Measurements from ENCODE around the gene ZDHHC22.

Gene ZDHHC22

DNA sequence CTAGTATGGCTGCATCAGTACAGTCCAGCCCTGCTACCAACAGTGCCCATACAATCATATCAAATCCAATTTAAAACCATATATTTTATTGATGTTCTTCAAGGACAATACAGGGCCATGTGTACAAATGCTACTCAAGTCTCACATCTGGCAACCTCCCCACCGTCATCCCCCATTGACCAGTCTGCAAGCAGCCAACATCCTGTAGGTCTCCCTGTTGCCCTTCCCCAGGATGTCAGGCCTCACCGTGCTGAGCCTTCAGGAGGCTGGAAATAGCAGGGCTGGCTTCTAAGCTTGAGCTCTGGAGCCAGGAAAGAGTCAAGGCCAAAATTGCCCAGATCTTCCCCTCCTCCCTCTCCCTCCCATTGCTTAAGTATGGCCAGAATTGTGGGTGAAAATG lies 10.4 kb downstream of the ZDHHC22 start:
- no peak for DNase-seq (ENCODE audit: low read depth in 1 of 2, low spot score in 1 of 2)

DNA sequence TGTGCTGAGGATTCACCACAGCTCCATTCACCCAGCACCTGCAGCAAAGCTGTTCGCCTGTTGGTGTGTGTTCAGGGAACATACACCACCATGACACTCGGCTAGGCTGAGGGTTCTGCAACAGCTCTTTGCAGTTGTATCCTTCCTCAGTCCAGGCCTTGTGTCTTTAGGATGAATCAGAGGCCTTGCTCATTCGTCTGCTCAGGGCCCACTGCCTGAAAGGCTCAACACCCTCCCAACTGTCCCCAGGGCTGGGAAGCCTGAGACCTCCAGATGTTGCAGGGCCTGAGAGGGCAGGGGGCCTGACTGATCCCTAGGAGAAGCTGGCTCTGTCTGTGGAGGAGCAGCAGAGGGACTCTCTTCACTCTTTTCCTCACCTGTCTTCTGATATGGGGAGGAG lies 11.2 kb downstream of the ZDHHC22 start:
- no peak for DNase-seq (ENCODE audit: low read depth in 1 of 2, low spot score in 1 of 2)

DNA sequence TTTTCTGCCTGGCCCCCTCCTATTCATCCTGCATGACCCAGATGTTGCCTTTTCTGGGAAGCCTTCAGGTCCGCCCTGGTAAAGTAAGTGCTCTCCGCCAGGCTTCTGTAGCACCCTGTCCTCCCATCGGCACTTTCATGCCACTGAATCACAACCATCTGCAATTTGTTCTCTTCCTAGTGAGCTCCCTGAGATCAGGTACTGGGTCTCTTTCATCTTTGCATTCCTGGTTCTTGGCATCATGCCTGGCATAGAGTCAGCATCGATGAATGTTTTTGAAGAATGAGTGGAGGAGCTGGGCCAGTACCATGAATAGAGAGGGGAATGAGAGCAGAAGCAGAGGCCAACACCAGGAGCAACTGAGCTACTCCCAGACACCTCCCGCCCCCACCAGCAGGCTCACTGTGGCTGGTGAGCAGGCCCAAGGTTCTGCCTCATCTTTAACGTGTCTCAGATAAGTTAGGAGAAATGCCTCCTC lies 13.1 kb downstream of the ZDHHC22 start:
- DNase-seq (ENCODE audit: low read depth in 1 of 2, low spot score in 1 of 2) = no peak

DNA sequence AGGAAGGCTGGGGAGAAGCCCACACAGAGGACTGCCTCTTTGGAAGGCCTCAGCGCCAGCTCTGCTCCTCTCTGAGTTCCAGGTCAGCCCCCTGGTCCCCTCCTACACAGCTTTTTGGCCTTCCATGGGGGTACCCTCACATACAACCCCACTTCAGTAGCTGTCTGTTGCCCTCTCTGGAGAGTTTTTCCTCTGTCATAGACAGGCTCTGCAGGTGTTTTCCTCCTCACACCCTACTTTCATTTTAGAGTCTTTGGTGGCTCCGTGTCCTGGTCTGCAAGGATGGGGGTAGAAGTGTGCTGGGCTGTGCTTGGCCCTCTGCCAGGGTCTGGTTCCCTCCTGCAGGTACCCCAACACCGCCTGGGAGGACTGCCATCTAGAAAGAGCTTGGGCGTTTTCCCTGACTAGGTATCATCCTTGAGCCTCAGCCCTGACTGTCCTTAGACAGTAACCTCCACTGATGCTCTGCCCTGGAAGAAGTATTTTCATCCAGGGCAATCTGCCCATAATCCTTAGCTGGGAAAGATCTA lies 15.1 kb downstream of the ZDHHC22 start:
- no peak for DNase-seq (ENCODE audit: low read depth in 1 of 2, low spot score in 1 of 2)

DNA sequence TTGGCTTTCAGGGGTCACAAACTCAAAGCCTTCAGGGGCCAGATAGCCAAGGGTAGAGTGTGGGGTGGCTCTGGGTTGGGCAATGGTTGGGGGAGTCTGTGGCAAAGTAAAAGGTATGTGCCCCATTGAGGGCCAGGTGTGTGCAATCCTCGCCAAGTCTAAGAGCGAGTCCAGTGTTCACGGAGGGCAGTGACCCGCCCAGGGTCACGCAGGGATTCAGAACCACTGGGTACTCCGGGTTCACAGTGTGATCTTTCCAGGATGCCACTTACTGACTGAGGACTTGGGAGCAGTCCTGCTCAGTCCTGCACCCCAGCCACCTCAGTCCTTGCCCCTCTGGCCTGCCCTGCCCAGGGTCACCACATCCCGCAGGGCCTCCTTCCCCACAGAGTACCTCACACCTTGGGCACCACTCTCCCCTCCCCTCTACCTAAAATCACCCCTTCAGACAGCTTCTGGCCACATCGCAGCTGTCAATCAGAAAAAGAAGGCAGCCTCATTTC lies 15.7 kb downstream of the ZDHHC22 start:
- DNase-seq (ENCODE audit: low read depth in 1 of 2, low spot score in 1 of 2) = no peak

DNA sequence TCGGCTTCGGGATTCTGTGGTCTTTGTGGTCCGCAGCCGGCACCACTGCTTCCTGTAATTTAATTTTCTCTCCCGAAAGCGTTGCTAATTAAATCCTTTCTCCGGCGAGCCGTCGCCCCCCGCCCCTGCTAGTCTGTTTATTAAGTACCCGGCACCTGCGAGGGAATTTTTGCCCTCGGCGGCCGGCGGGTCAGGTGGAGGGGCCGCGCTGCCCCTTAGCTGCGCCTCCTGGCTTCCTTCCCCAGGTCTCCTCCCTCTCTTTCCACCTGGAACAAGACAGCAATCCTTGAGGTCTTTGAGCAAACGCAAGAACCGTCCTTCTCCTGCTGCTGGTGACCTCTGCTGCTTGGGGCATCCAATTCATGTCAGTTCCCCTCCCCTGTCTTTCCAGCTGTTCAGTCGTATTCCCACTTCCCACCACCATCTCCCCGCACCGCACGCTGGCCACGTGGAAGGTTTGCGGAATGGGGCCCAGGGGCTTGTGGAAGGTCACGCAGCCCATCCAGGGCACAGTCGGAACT lies 16.2 kb downstream of the ZDHHC22 start:
- no peak for DNase-seq (ENCODE audit: low read depth in 1 of 2, low spot score in 1 of 2)

DNA sequence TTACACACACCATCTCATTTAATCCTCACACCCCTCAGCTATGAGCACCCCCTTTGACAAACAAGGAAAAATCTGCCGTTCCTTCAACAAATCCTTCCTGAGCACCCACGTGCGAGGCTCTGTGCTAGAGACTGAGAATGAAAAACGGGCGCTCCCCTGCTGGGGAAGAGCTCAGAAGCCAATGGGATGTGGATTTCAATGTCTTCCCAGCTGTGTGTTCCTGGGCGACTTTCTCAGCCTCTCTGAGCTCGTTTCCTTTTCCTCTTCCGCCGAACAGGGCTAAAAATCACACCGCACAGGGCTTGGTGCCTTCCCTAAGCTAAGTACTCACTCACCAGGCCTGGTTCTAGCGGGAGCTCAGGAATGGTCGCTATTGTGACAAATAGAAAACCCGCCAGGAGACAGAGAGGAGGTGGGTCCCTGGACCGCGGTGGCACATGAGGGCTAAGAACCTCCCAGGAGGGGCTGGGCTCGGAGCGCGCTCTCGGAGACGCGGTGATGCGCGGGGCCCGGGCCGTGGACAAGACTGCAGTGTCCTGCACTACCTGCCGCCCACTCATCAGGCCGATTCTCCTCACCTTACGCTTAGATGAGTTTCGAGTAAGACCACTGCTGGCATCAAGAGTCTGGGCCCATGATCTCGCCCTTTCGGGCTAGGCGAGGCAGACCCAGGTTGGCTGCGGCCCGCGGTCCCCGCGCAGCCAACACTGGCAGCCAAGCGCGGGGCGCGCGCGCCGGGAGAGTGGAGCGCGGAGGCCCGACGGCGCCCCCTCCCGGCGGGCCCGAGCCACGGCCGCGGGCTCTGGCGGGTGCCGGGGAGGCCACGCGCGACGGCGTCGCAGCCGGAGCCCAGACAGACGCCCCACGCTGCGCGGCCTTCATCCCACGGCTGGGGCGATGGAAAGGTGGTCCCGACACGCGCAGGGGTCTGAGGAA lies 17.0 kb downstream of the ZDHHC22 start:
- DNase-seq (ENCODE audit: low read depth in 1 of 2, low spot score in 1 of 2) = peak; percentile 28 to 67

DNA sequence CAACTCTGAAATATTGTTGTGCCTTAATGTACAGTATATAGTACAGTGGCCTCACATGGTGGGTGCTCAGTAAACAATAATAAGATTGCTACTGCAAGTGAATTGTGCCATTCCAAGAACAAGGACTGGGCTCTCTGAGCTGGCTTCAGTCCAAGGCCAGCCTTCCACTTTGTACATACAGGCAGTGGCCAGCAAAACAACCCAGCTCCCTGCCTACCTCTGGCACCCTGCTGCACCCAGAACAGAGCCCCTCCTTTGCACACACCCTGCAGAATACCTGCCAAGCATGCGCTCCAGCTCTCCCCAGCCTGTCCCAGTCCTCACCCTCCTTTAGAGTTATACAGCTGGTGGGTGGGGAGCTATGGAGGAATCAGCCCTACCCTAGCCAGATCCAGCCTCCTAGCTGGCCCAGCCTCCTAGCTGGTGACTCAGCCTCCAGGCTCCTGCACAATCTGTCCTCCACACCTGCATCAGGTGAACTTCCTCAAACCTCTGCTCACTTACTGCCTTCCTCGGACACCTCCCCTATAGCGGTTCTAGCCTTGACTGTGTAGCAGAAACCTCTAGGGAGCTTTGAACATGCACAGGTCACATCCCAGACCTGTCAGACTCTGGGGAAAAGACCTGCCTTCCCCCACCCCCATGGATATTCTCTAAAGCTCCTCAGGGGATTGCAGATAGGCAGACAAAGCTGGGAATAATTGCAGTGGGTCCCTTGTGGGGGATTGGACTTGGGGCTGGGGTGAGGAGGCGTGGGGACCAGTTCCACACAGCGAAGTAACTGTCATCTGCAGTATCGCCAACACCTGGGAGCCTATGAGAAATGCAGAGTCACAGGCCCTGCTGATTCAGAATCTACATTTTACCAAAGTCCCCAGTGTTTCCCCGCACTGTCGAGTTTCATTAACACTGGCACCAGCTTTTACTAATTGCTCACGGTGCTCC lies 17.9 kb downstream of the ZDHHC22 start:
- DNase-seq (ENCODE audit: low read depth in 1 of 2, low spot score in 1 of 2) = no peak

DNA sequence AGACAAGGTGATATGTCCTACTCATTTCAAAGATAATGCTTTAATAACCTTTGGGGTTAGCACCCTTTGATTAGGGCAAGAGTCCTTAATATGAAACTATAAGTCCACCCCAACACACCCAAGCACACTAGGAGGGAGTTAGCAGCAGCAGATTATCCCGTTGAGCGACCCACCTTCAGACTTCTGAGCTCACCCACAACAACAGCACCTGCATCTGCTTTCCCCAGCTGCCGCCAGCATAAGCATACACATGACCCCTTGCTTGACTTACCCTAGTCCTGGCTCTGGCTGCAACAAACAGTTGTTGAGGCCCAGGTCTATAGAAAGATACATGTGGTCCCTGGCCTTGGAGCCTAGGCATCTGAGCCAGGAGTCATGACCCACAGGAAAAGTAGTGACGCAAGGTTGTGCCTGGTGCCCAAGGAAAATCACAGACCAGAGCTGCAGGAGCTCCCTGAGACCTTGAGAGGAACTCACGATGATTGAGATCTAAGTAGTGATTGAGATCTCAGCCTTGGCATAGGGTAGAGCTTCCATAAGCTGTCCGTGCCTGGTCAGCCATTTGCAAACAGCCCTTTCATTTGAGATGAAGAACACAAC lies 19.0 kb downstream of the ZDHHC22 start:
- no peak for DNase-seq (ENCODE audit: low read depth in 1 of 2, low spot score in 1 of 2)

DNA sequence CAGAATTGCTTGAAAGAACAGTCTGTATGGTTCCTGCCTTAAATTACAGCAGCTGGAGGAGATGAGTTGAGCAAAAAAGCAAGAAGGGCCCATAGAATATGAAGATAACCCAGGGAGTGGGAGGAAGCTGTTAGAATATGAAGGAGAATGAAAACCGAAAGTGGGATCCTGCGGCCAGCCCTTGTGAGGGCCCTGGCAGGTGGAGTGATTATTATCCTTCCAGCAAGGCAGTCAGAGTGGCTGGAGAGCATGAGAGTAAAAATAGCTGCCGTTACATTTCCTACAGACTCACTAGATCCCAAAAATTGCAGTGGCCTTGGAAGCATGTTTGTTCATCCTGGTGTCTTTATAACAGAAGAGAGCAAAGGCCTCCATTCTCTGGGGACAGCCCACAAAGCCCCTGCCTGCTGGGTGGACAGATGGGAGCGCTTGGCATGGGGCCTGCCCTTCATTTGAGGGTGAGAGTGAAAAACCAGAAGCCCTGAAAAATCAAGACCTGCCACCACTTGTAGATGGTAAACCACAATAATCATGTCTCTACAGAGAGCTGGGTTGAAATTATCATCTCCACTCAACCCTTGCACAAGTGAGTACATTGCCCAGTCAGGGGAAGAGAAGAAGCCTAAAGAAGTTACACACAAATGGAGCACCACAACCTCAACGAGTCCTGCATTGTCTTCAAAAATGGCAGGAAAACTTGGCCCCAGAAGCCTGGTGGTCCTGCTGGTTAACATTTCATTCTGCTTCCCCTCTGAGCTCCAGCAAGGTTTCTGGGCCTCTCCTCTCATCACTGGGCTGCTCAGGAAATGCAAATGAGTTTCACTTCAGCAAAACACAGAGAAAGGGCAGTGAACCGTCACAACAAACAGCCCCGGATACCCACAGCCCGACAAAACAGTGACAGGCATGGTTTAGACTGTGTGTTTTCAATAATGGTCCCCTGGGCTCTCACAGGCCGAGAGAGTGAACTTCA lies 20.5 kb downstream of the ZDHHC22 start:
- peak in 1 of 2 donors; percentile 29 for DNase-seq (ENCODE audit: low read depth in 1 of 2, low spot score in 1 of 2)

DNA sequence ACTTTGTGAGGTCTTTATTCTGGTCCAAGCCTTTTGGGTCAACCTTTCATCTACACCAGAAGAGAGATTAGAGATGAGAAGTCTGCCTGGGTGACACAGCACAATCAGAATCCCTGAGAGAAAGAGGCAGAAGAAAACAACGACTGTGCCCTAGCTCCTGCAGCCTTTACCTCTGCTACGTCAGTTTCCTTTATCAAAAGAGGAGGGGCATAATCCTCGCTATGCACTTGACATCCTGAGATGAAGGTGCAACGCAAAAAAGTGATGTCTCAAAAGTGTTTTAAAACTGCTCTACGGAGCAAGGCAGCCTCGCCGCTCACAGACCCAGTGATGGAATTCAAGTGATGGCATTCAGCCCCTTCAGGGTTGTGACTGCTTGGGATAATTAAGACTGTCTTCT lies 21.7 kb downstream of the ZDHHC22 start:
- no peak for DNase-seq (ENCODE audit: low read depth in 1 of 2, low spot score in 1 of 2)

DNA sequence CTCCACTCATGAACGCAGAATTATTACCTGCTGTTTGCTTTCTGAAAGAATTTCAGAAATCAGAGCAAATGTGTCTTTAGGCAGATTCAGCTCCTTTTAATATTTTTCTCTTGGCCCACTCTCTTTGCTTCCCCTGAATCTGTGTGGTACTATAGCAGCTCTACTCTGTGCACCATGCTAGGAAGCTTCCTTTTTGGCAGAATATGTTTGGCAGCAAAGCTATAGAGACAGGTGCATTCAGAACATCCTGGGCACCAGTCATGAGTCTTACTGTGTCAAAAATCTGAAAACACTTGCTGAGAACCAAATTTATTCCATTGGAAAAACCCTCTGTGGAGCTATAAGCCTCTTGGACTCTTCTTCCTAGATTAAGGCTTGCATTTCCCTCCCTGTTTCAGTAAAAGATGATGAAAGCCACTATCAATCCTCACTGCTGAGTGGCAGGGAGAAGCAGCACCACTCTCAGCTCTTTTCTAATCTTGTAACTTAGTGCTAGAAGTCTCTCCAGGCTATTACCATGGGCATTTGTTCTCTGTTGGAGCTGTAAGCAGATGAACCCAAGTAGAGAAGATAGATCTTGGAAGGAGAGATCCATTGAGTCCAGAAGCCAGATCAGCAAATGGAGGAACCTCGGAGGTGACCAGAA lies 25.3 kb downstream of the ZDHHC22 start:
- DNase-seq (ENCODE audit: low read depth in 1 of 2, low spot score in 1 of 2) = no peak

DNA sequence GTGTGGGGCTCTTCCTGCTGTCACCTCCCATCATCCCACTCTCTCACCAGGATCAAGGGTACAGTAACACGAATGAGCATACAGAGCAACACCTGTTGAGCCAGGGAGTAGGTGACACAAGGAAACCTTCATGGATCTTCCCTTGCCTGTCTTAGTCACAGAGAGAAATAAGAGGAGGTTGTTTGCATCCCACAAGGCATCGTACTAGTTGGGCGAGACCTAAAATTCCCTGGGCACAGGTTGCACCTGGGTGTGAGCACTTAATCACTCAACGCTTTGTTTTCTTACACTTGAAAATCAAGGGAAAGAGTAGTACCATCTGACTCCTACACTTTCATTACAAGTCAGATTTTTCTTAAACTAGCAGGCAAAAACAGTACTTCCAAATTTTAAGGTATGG lies 27.0 kb downstream of the ZDHHC22 start:
- no peak for DNase-seq (ENCODE audit: low read depth in 1 of 2, low spot score in 1 of 2)

DNA sequence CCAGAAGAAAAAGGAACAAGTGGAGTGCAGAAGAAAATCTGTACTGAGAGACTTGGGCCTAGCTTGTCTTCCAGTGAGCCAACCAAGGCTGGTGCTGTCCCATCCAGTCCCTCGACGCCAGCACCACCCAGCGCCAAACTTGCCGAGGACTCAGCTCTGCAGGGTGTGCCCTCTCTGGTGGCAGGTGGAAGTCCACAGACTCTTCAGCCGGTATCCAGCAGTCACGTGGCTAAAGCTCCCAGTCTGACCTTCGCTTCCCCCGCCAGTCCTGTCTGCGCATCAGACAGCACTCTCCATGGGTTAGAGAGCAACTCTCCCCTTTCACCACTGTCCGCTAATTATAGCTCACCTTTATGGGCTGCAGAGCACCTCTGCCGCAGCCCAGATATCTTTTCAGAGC lies 27.9 kb downstream of the ZDHHC22 start:
- DNase-seq (ENCODE audit: low read depth in 1 of 2, low spot score in 1 of 2) = no peak

DNA sequence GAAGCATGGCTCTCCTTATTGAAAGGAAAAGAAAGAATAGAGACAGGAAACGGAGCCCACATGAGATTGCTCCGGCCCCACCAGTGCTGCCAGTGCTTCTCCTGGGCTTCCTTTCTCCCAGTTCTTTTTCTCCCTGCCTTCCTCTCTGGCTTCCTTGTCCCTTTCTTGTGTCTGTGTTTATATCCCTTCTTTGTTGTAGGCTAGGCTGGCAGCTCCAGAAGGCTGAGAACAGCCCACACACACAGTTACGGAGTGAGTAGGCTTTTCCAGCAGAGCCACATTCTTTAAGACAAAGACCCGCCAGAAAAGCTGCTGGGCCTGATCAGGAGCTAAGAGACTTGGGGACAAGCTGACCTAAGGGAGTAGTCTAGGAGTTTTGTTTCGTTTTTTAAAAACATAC lies 30.6 kb downstream of the ZDHHC22 start:
- no peak for DNase-seq (ENCODE audit: low read depth in 1 of 2, low spot score in 1 of 2)

DNA sequence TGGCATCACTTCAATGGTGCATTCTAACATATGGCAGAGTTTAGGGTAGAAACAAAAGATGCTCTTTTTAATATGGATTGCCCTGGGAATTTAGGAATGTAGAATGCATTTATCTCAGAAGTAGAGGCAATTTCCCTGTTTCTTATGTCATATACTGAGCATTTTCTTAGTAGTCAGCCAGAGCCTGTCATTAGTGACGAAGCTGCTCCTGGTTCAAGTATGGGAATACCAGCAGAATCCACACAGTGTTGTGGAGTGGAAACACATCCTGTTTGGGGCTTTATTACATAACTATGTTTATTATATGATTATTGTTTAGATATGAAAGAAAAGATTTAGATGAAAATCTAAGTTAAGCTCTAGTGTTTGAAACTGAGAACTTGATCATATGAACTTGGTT lies 31.3 kb downstream of the ZDHHC22 start:
- DNase-seq (ENCODE audit: low read depth in 1 of 2, low spot score in 1 of 2) = no peak

DNA sequence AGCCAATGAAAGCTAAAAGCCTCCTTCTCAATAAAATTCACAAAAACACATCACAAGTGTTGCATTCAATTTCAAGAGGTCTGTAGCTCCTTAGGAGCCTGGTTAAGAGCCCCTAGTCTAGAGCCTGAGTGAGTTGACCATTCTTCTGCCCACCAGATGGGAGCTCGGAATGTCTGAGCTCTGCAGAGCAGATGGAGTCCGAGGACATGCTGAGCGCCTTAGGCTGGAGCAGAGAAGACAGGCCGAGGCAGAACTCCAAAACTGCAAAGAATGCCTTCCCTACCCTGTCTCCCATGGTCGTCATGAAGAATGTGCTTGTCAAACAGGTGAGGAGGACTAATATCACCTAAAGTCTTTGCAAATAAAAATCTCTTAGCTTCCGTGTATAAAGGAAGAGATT lies 31.9 kb downstream of the ZDHHC22 start:
- DNase-seq (ENCODE audit: low read depth in 1 of 2, low spot score in 1 of 2) = no peak

DNA sequence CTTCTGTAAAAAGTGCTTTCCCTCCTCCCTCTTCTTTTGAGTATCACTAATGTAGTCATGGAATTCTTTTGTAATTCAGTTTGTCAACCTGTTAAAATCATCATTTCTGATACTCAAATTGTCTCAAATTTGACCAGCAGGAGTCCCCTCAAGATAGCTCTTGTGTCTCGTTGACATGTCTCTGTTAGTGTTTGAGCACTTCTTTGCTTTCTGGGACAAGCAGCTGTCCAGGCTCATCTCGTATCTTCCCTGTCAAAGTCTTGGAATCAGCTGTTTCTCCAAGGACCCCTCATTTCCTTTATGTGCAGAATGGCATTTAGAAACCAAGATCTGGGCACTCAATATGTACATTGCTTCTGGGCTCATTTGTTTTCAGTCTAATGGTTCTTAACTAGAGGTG lies 32.8 kb downstream of the ZDHHC22 start:
- no peak for DNase-seq (ENCODE audit: low read depth in 1 of 2, low spot score in 1 of 2)

DNA sequence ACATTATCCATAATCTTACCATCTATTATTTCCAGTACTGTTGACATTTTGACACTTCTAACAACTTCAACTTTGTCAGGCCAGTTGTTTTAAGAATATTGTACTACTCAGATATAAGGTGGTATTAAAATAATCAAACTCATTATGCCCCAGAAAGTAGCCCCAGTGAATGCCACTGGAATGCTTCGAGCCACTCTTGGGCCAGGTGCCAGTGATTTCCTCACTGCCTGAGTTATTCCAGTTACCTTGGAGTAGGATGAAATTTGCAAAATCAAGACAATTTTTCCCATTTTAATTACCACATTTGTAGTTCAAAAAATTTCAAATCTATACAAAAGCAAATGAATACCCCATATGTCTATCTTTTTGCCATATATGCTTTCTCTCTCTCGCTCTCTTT lies 34.4 kb downstream of the ZDHHC22 start:
- DNase-seq (ENCODE audit: low read depth in 1 of 2, low spot score in 1 of 2) = no peak
